CD4-positive, alpha-beta T cell treated with Interferon gamma for 1 hour (primary cell): ENCODE measurements around the gene MDP1.
"Not testable (repeated sequence)": the region's sequence is repeated elsewhere in the genome, so short reads cannot be mapped to it uniquely, and the experiment has no call there.

Source experiments
- DNase-seq: peaks from one replicate; pipeline ENCODE4 v3.0.0-alpha.2; 2020

The MDP1 gene

GRCh38 chr14:24228902-24229301, 13.0 kb upstream of the MDP1 start:
- DNase-seq: no peak

GRCh38 chr14:24226473-24226872, 10.6 kb upstream of the MDP1 start:
- no peak for DNase-seq

- no peak for DNase-seq
Observed at GRCh38 chr14:24224618-24225071, 8.8 kb upstream of the MDP1 start.

GRCh38 chr14:24222987-24223386, 7.1 kb upstream of the MDP1 start:
- not testable (repeated sequence) for DNase-seq

- DNase-seq: no peak
Observed at GRCh38 chr14:24219521-24219920, 3.7 kb upstream of the MDP1 start.

GRCh38 chr14:24219080-24219479, 3.2 kb upstream of the MDP1 start:
- no peak for DNase-seq

GRCh38 chr14:24216876-24217275, 1.0 kb upstream of the MDP1 start:
- not testable (repeated sequence) for DNase-seq

- no peak for DNase-seq
Observed at GRCh38 chr14:24216345-24216699, 456 bp upstream of the MDP1 start.

GRCh38 chr14:24213866-24214662, 1.8 kb downstream of the MDP1 start:
- DNase-seq: no peak

- DNase-seq: peak; percentile 97
Observed at GRCh38 chr14:24212924-24213865, 2.7 kb downstream of the MDP1 start, which contains the start of gene CHMP4A. Gene CHMP4A, minus strand, starts transcription at chr14:24213488. Its CDS starts 49 bp downstream, at chr14:24213439.

GRCh38 chr14:24211311-24211710, 4.6 kb downstream of the MDP1 start:
- no peak for DNase-seq

GRCh38 chr14:24207625-24208024, 8.2 kb downstream of the MDP1 start:
- DNase-seq: no peak

- DNase-seq: peak; percentile 36
Observed at GRCh38 chr14:24207104-24207551, 8.7 kb downstream of the MDP1 start.

GRCh38 chr14:24206260-24207103, 9.4 kb downstream of the MDP1 start:
- no peak for DNase-seq

GRCh38 chr14:24204163-24205146, 11.4 kb downstream of the MDP1 start:
- no peak for DNase-seq

GRCh38 chr14:24203249-24203886, 12.5 kb downstream of the MDP1 start:
- not testable (repeated sequence) for DNase-seq

GRCh38 chr14:24202538-24202937, 13.3 kb downstream of the MDP1 start:
- not testable (repeated sequence) for DNase-seq

GRCh38 chr14:24198814-24199524, 16.9 kb downstream of the MDP1 start:
- DNase-seq: no peak

- no peak for DNase-seq
Observed at GRCh38 chr14:24197056-24197450, 18.8 kb downstream of the MDP1 start.
